DND-41 (cell line): ENCODE data around the gene SAC3D1.

Experiments
- ATAC-seq: fragments of 200-7000 bp; cut with Tn5 transposase; 3 replicates; pipeline ENCODE4 v1.9.1; 2021; ENCODE audit warnings: low read depth; ENCODE audit not compliant: insufficient read depth
- DNase-seq: peaks from one replicate; pipeline ENCODE4 v3.0.0-alpha.2; 2020
- H2AFZ ChIP-seq: 2 replicates; pipeline ENCODE4 v1.6.0; 2012; ENCODE audit warnings: low read depth, low read length
- H3K27ac ChIP-seq: 2 replicates; pipeline ENCODE4 v1.5.1; 2012; ENCODE audit warnings: low read length, inconsistent platforms
- H3K27me3 ChIP-seq: fragments of 200-600 bp; sonication (generic); 2 replicates; pipeline ENCODE4 v1.6.0; 2012; ENCODE audit warnings: low read length, mild to moderate bottlenecking, inconsistent platforms; ENCODE audit not compliant: insufficient read depth, poor library complexity
- H3K36me3 ChIP-seq: 2 replicates; pipeline ENCODE4 v1.5.1; 2012; ENCODE audit warnings: low read length, inconsistent platforms; ENCODE audit not compliant: insufficient read depth
- H3K4me1 ChIP-seq: 2 replicates; pipeline ENCODE4 v1.5.1; 2012; ENCODE audit warnings: mild to moderate bottlenecking, low read length; ENCODE audit not compliant: insufficient read depth
- H3K4me2 ChIP-seq: 2 replicates; pipeline ENCODE4 v1.6.0; 2012; ENCODE audit warnings: mild to moderate bottlenecking, moderate library complexity, low read length, inconsistent platforms; ENCODE audit not compliant: insufficient read depth
- H3K4me3 ChIP-seq, 2 experiments: fragments of 200-600 bp in 1 of 2; shearing (Covaris generic) in 1 of 2; 2 replicates each; pipeline ENCODE4 v1.5.1; 2012 to 2016; ENCODE audit warnings: inconsistent platforms in 2 of 2, low read length in 2 of 2, mild to moderate bottlenecking in 2 of 2, low read depth in 1 of 2, moderate library complexity in 1 of 2
- H3K79me2 ChIP-seq: 2 replicates; pipeline ENCODE4 v1.6.0; 2012; ENCODE audit warnings: low read length, inconsistent platforms; ENCODE audit not compliant: insufficient read depth
- H3K9ac ChIP-seq: 2 replicates; pipeline ENCODE4 v1.6.0; 2012; ENCODE audit warnings: low read depth, mild to moderate bottlenecking, inconsistent platforms, low read length, moderate library complexity
- H3K9me3 ChIP-seq: 2 replicates; pipeline ENCODE4 v1.5.1; 2012; ENCODE audit warnings: low read length, moderate library complexity, mild to moderate bottlenecking, inconsistent platforms; ENCODE audit not compliant: insufficient read depth, severe bottlenecking
- H4K20me1 ChIP-seq: 2 replicates; pipeline ENCODE4 v1.6.0; 2012; ENCODE audit warnings: low read length; ENCODE audit not compliant: insufficient read depth
- EZH2 ChIP-seq: IDR thresholded peaks from 3 replicates; pipeline ENCODE4 v1.6.1; 2012; ENCODE audit warnings: borderline replicate concordance, low read depth, mild to moderate bottlenecking, moderate library complexity, low read length, inconsistent platforms; ENCODE audit not compliant: severe bottlenecking
- TF ChIP-seq, protein P1 (sequence below): IDR thresholded peaks from 2 replicates; pipeline ENCODE4 v1.5.1; 2012; ENCODE audit warnings: borderline replicate concordance, low read length, moderate library complexity, mild to moderate bottlenecking; ENCODE audit not compliant: poor library complexity, severe bottlenecking; ENCODE audit errors: extremely low read depth

The SAC3D1 gene

DNA sequence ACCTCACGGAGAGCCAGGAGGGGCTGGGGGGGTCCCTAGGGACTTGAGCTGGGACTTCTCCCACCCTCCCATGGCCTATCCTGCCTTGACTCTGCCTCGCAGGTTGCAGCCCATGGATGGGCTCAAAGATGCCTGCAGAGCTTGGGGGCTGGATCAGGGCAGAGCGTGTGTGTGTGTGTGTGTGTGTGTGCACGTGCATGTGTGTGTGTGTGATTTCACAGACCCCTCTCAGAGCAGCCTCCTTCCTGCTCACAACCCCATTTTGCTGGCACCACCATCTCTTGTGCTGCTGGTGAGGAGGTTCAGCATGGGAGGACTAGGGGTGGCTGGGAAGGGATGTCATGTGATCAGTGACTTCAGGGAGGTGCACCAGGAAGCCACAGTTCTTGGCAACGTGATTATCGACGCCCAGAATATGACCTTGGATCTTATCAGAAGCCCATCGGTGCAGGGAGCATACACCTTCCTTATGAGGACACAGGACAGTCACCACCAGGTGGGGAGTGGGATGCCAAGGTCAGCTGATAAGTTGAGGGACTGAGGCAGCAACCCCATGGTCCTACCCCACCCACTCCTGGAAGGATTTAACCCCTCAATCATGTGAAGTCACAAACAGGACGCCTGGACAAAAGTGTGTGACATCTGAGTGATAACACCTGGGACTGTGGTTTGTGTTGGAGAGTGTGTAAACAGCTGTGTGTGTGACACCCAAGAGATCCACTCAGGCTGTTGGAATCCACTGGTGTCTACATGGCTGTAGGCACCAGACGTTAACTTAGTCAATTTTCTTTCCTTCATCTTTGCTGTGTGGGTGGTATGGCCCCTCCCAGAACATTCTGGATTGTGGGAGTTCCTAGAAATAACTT lies 19.2 kb downstream of the SAC3D1 start:
- TF ChIP-seq, protein P1, sequence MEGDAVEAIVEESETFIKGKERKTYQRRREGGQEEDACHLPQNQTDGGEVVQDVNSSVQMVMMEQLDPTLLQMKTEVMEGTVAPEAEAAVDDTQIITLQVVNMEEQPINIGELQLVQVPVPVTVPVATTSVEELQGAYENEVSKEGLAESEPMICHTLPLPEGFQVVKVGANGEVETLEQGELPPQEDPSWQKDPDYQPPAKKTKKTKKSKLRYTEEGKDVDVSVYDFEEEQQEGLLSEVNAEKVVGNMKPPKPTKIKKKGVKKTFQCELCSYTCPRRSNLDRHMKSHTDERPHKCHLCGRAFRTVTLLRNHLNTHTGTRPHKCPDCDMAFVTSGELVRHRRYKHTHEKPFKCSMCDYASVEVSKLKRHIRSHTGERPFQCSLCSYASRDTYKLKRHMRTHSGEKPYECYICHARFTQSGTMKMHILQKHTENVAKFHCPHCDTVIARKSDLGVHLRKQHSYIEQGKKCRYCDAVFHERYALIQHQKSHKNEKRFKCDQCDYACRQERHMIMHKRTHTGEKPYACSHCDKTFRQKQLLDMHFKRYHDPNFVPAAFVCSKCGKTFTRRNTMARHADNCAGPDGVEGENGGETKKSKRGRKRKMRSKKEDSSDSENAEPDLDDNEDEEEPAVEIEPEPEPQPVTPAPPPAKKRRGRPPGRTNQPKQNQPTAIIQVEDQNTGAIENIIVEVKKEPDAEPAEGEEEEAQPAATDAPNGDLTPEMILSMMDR = no peak
- TF ChIP-seq EZH2 = no peak
- no peak for DNase-seq
- Histone ChIP-seq H3K4me1 (no peaks in the 10 kb centered on the region), H3K36me3 (no peaks in the 10 kb centered on the region), H3K79me2 (no peaks in the 10 kb centered on the region), H3K4me3 (no peak overlapping the region), H3K9me3 (no peaks in the 10 kb centered on the region), H2AFZ (no peak overlapping the region), H3K27me3 (no peaks in the 10 kb centered on the region), H3K4me2 (no peak overlapping the region), H4K20me1 (no peaks in the 10 kb centered on the region), H3K27ac (no peak overlapping the region), H3K9ac (no peak overlapping the region)
- no peak; the same call in 2 of the 3 replicates for ATAC-seq

DNA sequence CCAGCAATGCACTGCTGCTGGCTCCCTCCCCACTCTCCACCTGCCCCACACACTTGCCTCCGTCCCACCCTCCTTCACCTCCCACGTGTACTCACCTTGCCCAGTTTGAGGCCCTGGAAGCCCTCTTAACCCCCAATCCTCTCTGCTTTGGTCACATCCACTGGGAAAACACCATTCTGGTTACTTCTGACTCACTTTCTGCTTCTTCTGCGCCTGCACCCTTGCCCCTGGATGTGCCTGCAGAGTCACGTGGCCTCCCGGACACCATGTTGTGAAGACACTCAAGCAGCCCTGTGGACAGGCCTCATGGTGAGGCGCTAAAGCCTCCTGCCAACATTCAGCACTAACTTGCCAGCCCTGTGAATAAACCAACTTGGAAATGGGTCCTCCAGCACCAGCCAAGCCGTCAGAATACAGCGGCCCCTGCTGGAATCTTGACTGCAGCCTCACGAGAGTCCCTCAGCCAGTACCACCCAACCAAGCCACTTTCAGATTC lies 20.0 kb downstream of the SAC3D1 start:
- H3K4me1 ChIP-seq = no peaks in the 10 kb centered on the region
- TF ChIP-seq EZH2 = no peak
- TF ChIP-seq, protein P1 = peak; percentile 11
- H3K4me3 ChIP-seq = no peak overlapping the region
- H3K9ac ChIP-seq = no peak overlapping the region
- no peaks in the 10 kb centered on the region for H3K79me2 ChIP-seq
- no peaks in the 10 kb centered on the region for H4K20me1 ChIP-seq
- H3K27me3 ChIP-seq = no peaks in the 10 kb centered on the region
- H3K9me3 ChIP-seq = no peaks in the 10 kb centered on the region
- H2AFZ ChIP-seq = no peak overlapping the region
- H3K36me3 ChIP-seq = no peaks in the 10 kb centered on the region
- no peak overlapping the region for H3K27ac ChIP-seq
- H3K4me2 ChIP-seq = no peak overlapping the region
- DNase-seq = no peak
- ATAC-seq = no peak

GRCh38 chr11:65063532-65063931 lies 22.5 kb downstream of the SAC3D1 start:
- H3K9me3 ChIP-seq = no peaks in the 10 kb centered on the region
- no peak for TF ChIP-seq EZH2
- TF ChIP-seq, protein P1 = no peak
- no peak overlapping the region for H3K9ac ChIP-seq
- H3K27me3 ChIP-seq = no peaks in the 10 kb centered on the region
- H3K27ac ChIP-seq = no peak overlapping the region
- no peaks in the 10 kb centered on the region for H3K36me3 ChIP-seq
- DNase-seq = no peak
- no peak; the same call in 2 of the 3 replicates for ATAC-seq
- H2AFZ ChIP-seq = no peak overlapping the region
- no peaks in the 10 kb centered on the region for H3K79me2 ChIP-seq
- H3K4me1 ChIP-seq = no peaks in the 10 kb centered on the region
- H3K4me3 ChIP-seq = no peak overlapping the region
- no peak overlapping the region for H3K4me2 ChIP-seq
- no peaks in the 10 kb centered on the region for H4K20me1 ChIP-seq
